HepG2 (cell line): Measurements from ENCODE around the gene RAB11FIP5.

ENCODE experiments used
- CEBPB ChIP-seq: IDR thresholded peaks from 2 replicates; pipeline ENCODE4 v1.6.1; 2011; ENCODE audit warnings: low read depth, low read length, improper control_type of control experiment, borderline replicate concordance
- FOXO4 ChIP-seq: sonication (generic); formaldehyde crosslinking; conservative IDR thresholded peaks from 2 replicates; pipeline ENCODE4 v1.8.1; 2023; ENCODE audit warnings: missing genetic modification reagents
- MAX ChIP-seq: IDR thresholded peaks from 2 replicates; pipeline ENCODE4 v1.6.1; 2012; ENCODE audit warnings: inconsistent platforms
- YY1 ChIP-seq: IDR thresholded peaks from 2 replicates; pipeline ENCODE4 v1.6.1; 2011; ENCODE audit warnings: low read length, low read depth, moderate library complexity, mild to moderate bottlenecking; ENCODE audit not compliant: insufficient read depth, insufficient replicate concordance
- ZNF574 ChIP-seq: sonication (generic); formaldehyde crosslinking; IDR thresholded peaks from 2 replicates; pipeline ENCODE4 v1.4.0; 2020; ENCODE audit warnings: missing genetic modification reagents
- ZNF615 ChIP-seq: sonication (generic); formaldehyde crosslinking; IDR thresholded peaks from 2 replicates; pipeline ENCODE4 v1.5.0; 2020; ENCODE audit warnings: mild to moderate bottlenecking, missing genetic modification reagents, borderline replicate concordance
- TF ChIP-seq, protein P1 (sequence below): sonication (generic); formaldehyde crosslinking; IDR thresholded peaks from 2 replicates; pipeline ENCODE4 v1.4.0; 2020; ENCODE audit warnings: mild to moderate bottlenecking, missing genetic modification reagents, borderline replicate concordance

DNA sequence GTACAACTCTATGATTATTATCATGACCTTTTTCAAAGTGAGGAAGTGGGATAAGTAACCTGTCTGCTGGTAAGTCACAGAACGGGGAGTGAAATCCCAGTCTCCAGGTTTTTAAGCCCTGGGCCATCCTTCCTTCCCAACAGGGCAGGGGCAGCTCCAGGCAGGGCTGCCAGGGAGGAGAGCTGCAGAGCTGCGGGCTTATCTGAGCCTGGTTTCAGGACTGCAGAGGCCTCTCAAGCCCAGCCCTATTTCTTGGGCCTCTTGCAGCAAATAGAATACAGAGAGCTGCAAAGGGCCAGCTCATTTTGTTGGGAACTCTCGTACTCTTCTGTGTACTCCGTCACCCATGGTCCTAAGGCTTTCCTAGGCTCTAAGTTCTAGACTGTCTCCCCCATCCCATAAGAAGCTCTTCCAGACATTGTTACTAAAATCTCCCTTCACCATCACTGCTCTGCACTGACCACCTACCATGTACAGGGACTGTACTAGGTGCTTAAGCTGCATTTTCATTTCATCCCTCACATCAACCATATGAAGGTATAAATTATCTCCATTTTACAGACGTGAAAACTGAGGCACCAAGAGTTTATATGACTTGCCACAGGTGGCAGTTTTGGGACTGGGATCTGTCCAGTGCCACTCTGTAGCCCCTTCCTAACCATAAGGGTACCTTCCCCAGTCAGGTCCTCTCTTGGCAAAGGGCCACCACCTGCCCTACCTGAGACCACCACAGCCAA, 3.1 kb downstream of the RAB11FIP5 start:
- no peak for TF ChIP-seq ZNF615
- TF ChIP-seq ZNF574 = no peak
- TF ChIP-seq YY1 = no peak
- TF ChIP-seq, protein P1, sequence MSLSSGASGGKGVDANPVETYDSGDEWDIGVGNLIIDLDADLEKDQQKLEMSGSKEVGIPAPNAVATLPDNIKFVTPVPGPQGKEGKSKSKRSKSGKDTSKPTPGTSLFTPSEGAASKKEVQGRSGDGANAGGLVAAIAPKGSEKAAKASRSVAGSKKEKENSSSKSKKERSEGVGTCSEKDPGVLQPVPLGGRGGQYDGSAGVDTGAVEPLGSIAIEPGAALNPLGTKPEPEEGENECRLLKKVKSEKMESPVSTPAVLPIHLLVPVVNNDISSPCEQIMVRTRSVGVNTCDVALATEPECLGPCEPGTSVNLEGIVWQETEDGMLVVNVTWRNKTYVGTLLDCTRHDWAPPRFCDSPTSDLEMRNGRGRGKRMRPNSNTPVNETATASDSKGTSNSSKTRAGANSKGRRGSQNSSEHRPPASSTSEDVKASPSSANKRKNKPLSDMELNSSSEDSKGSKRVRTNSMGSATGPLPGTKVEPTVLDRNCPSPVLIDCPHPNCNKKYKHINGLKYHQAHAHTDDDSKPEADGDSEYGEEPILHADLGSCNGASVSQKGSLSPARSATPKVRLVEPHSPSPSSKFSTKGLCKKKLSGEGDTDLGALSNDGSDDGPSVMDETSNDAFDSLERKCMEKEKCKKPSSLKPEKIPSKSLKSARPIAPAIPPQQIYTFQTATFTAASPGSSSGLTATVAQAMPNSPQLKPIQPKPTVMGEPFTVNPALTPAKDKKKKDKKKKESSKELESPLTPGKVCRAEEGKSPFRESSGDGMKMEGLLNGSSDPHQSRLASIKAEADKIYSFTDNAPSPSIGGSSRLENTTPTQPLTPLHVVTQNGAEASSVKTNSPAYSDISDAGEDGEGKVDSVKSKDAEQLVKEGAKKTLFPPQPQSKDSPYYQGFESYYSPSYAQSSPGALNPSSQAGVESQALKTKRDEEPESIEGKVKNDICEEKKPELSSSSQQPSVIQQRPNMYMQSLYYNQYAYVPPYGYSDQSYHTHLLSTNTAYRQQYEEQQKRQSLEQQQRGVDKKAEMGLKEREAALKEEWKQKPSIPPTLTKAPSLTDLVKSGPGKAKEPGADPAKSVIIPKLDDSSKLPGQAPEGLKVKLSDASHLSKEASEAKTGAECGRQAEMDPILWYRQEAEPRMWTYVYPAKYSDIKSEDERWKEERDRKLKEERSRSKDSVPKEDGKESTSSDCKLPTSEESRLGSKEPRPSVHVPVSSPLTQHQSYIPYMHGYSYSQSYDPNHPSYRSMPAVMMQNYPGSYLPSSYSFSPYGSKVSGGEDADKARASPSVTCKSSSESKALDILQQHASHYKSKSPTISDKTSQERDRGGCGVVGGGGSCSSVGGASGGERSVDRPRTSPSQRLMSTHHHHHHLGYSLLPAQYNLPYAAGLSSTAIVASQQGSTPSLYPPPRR (CRISPR knock-in tag) = no peak
- TF ChIP-seq MAX = no peak
- TF ChIP-seq CEBPB = no peak
- no peak for TF ChIP-seq FOXO4 (CRISPR knock-in tag)
